ENCODE results near the gene TUBG2. TPM values are rescaled to one million over a fixed set of nuclear protein-coding genes. Genes with fewer than 3 reads are reported as not detected.
"Not testable (repeated sequence)": the region's sequence is repeated elsewhere in the genome, so short reads cannot be mapped to it uniquely, and the experiment has no call there.

The TUBG2 gene
- total RNA-seq, 6 experiments from 2014 or later = 15.2 to 17.3 (median 16.9) TPM

DNA sequence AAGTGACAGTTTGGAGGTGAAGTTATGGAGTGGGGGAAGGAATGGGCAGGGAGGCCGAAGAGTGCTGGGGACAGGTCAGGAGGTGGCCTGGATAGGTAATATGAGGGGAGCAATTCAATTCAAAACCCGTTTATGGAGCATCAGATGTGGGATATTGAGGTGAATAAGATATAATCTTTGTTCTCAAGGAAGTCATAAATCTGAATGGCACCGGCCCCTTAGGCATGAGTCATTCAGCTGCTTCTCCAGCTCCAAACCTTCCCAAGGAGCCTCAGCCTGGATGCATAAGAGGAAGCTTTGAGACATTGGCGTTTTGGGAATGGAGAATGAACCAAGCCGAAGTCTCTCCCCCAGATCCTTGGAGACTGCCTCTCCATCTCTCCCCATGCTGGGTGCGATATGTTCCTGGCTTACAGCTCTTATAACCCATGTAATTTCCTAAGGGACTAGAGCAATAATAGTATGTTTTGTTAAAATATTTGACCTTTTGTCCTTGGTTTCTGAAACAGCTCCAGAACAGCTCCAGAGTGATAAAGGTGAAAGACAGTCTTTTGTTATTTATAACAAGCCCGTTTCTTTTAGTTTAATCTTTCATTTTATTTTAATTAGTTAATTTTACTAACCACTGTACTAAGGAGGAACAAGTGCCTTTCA is 1.7 kb downstream of the TUBG2 start:
- no peaks in the 10 kb centered on the region for H3K9me3 Mint-ChIP-seq
- no peak for TF ChIP-seq CTCF (IDR thresholded peaks at IDR 0.05)
- peak; percentile 74 for DNase-seq
- peak overlapping the region; percentile 38 for H3K27ac Mint-ChIP-seq
- H3K27me3 Mint-ChIP-seq (ENCODE audit: insufficient read depth) = no peaks in the 10 kb centered on the region
- H3K36me3 Mint-ChIP-seq (ENCODE audit: low read depth) = peaks cover 10% of the 10 kb centered on the region
- H3K4me3 Mint-ChIP-seq = peak overlapping the region; percentile 25
- H3K4me1 Mint-ChIP-seq (ENCODE audit: low read depth) = peaks cover 46% of the 10 kb centered on the region

DNA sequence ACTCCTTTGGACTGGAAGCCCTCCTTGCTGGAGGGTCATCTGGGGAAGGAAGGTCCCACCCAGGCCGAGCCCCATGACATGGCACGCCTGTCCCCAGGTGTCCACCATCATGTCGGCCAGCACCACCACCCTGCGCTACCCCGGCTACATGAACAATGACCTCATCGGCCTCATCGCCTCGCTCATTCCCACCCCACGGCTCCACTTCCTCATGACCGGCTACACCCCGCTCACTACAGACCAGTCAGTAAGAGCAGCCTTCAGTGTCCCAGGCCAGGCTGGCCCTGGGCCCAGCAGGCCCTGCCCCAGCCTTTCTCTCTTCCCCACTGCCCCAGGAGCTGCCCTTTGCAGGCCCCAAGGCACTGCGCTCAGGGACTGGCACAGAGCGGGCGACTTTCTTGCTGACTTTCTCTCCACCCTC is 6.5 kb downstream of the TUBG2 start:
- peaks cover 3% of the 10 kb centered on the region for H3K27me3 Mint-ChIP-seq (ENCODE audit: insufficient read depth)
- DNase-seq = no peak
- H3K4me3 Mint-ChIP-seq = no peak overlapping the region
- no peak for TF ChIP-seq CTCF (IDR thresholded peaks at IDR 0.05)
- H3K9me3 Mint-ChIP-seq = no peaks in the 10 kb centered on the region
- peaks cover 21% of the 10 kb centered on the region for H3K36me3 Mint-ChIP-seq (ENCODE audit: low read depth)
- H3K4me1 Mint-ChIP-seq (ENCODE audit: low read depth) = peaks cover 44% of the 10 kb centered on the region
- H3K27ac Mint-ChIP-seq = no peak overlapping the region

DNA sequence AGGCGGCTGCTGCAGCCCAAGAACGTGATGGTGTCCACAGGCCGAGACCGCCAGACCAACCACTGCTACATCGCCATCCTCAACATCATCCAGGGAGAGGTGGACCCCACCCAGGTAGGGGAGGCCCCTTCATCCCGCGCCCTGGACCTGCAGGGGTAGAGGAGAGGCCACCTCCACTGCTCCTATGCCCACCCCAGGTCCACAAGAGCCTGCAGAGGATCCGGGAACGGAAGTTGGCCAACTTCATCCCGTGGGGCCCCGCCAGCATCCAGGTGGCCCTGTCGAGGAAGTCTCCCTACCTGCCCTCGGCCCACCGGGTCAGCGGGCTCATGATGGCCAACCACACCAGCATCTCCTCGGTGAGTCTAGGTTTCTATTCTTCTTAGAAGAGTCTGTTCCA is 7.0 kb downstream of the TUBG2 start:
- H3K4me3 Mint-ChIP-seq; DNase-seq; H3K27me3 Mint-ChIP-seq (ENCODE audit: insufficient read depth); H3K27ac Mint-ChIP-seq; H3K9me3 Mint-ChIP-seq: not testable (repeated sequence)
- peaks cover 25% of the 10 kb centered on the region for H3K36me3 Mint-ChIP-seq (ENCODE audit: low read depth)
- peaks cover 38% of the 10 kb centered on the region for H3K4me1 Mint-ChIP-seq (ENCODE audit: low read depth)

GRCh38 chr17:42667088-42667951 is 8.2 kb downstream of the TUBG2 start:
- peak overlapping the region; percentile 87 for H3K27ac Mint-ChIP-seq
- no peak for TF ChIP-seq CTCF (IDR thresholded peaks at IDR 0.05)
- peaks cover 34% of the 10 kb centered on the region for H3K4me1 Mint-ChIP-seq (ENCODE audit: low read depth)
- H3K27me3 Mint-ChIP-seq (ENCODE audit: insufficient read depth) = peaks cover 3% of the 10 kb centered on the region
- H3K4me3 Mint-ChIP-seq = peak overlapping the region; percentile 37; the same call in 1 of the 2 replicates
- peak; percentile 93 for DNase-seq
- no peaks in the 10 kb centered on the region for H3K9me3 Mint-ChIP-seq
- peaks cover 30% of the 10 kb centered on the region for H3K36me3 Mint-ChIP-seq (ENCODE audit: low read depth)

DNA sequence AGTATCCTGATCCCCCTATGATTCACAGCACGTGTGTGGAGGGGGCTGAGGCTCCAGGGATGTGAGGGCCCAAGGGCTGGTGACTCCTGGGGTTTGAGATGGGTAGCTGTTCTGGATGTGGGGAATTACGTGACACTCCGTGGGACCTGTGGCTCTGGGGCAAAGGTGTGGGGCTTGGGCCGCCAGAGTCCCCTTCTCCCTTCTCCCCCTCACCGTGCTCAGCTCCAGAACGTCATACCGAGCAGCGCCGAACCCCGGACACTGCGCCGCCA is 10.6 kb downstream of the TUBG2 start:
- Mint-ChIP-seq H3K36me3 (ENCODE audit: low read depth) (peaks cover 30% of the 10 kb centered on the region), H3K9me3 (no peaks in the 10 kb centered on the region), H3K4me1 (ENCODE audit: low read depth) (peaks cover 42% of the 10 kb centered on the region), H3K4me3 (no peak overlapping the region), H3K27me3 (ENCODE audit: insufficient read depth) (peaks cover 4% of the 10 kb centered on the region), H3K27ac (no peak overlapping the region)
- TF ChIP-seq CTCF (IDR thresholded peaks at IDR 0.05) = no peak
- no peak for DNase-seq
